Keratinocyte (primary cell): ENCODE results near the gene CARMIL3. TPM values are rescaled to one million over a fixed set of nuclear protein-coding genes. Genes with fewer than 3 reads are reported as not detected.

Experiments
- DNase-seq: peaks from one replicate; pipeline ENCODE4 v3.0.0-alpha.2; 2011; ENCODE audit warnings: low read depth, missing footprints, low spot score
- FAIRE-seq: peaks from 2 replicates; lab custom pipeline; 2011; peaks lifted over from hg19 to GRCh38; lab: Jason Lieb, UNC
- H2AFZ ChIP-seq: 2 replicates; pipeline ENCODE4 v1.6.0; 2012; ENCODE audit warnings: low read length, control low read depth, inconsistent platforms; ENCODE audit not compliant: control insufficient read depth
- H3K27ac ChIP-seq: 2 replicates; pipeline ENCODE4 v1.5.1; 2011; ENCODE audit warnings: low read length; ENCODE audit not compliant: control insufficient read depth, insufficient read depth
- H3K27me3 ChIP-seq: 3 replicates; pipeline ENCODE4 v1.6.0; 2011; ENCODE audit warnings: low read length; ENCODE audit not compliant: control insufficient read depth, insufficient read depth; ENCODE audit errors: extremely low read depth
- H3K36me3 ChIP-seq, 2 experiments: 2 replicates in 1 of 2; 3 replicates in 1 of 2; pipeline ENCODE4 v1.5.1; 2011; ENCODE audit warnings: low read length in 2 of 2, mild to moderate bottlenecking in 1 of 2; ENCODE audit not compliant: control insufficient read depth in 2 of 2, insufficient read depth in 2 of 2; ENCODE audit errors: extremely low read depth in 1 of 2
- H3K4me1 ChIP-seq: 3 replicates; pipeline ENCODE4 v1.5.1; 2011; ENCODE audit warnings: low read length; ENCODE audit not compliant: control insufficient read depth, insufficient read depth; ENCODE audit errors: extremely low read depth
- H3K4me2 ChIP-seq: 3 replicates; pipeline ENCODE4 v1.6.0; 2011; ENCODE audit warnings: low read depth, low read length; ENCODE audit not compliant: control insufficient read depth, insufficient read depth; ENCODE audit errors: extremely low read depth
- H3K4me3 ChIP-seq, 3 experiments: fragments of 200-600 bp in 1 of 3; sonication (generic) in 1 of 3; 2 replicates in 2 of 3; 3 replicates in 1 of 3; pipeline ENCODE4 v1.5.1; 2011 to 2016; ENCODE audit warnings: low read length in 3 of 3, mild to moderate bottlenecking in 3 of 3, control low read depth in 2 of 3, inconsistent platforms in 1 of 3, low read depth in 1 of 3, mixed read lengths in 1 of 3, mixed run types in 1 of 3, moderate library complexity in 1 of 3; ENCODE audit not compliant: control insufficient read depth in 2 of 3, insufficient read depth in 2 of 3; ENCODE audit errors: extremely low read depth in 1 of 3
- H3K79me2 ChIP-seq: 2 replicates; pipeline ENCODE4 v1.6.0; 2012; ENCODE audit warnings: low read length; ENCODE audit not compliant: control insufficient read depth, insufficient read depth
- H3K9ac ChIP-seq: 3 replicates; pipeline ENCODE4 v1.6.0; 2011; ENCODE audit warnings: low read length; ENCODE audit not compliant: control insufficient read depth, insufficient read depth; ENCODE audit errors: extremely low read depth
- H3K9me1 ChIP-seq: 3 replicates; pipeline ENCODE4 v1.6.0; 2011; ENCODE audit warnings: low read length; ENCODE audit not compliant: control insufficient read depth, insufficient read depth; ENCODE audit errors: extremely low read depth
- H3K9me3 ChIP-seq: 2 replicates; pipeline ENCODE4 v1.5.1; 2012; ENCODE audit warnings: low read depth, low read length; ENCODE audit not compliant: control insufficient read depth
- H4K20me1 ChIP-seq: 3 replicates; pipeline ENCODE4 v1.6.0; 2011; ENCODE audit warnings: low read length; ENCODE audit not compliant: control insufficient read depth, insufficient read depth; ENCODE audit errors: extremely low read depth
- CTCF ChIP-seq, 3 experiments: IDR thresholded peaks in 1 of 3; conservative IDR thresholded peaks in 1 of 3; optimal IDR thresholded peaks in 1 of 3; 2 replicates in 2 of 3; 3 replicates in 1 of 3; pipeline versions ENCODE3 to v1.5.1; 2011; ENCODE audit warnings: low read length in 3 of 3, mild to moderate bottlenecking in 3 of 3, moderate library complexity in 2 of 3, control low read depth in 1 of 3, inconsistent platforms in 1 of 3; ENCODE audit not compliant: insufficient read depth in 2 of 3; ENCODE audit errors: extremely low read depth in 1 of 3
- EZH2 ChIP-seq: IDR thresholded peaks from one replicate; pipeline ENCODE4 v1.6.1; 2012; ENCODE audit warnings: inconsistent platforms, mild to moderate bottlenecking, low read length, moderate library complexity
- dilution Hi-C: fragments of 300-500 bp; cut with MboI; formaldehyde crosslinking; loops from one replicate; pipeline ENCODE4 v1.7.0; 2020; ENCODE audit warnings: low sequenced_read_pairs; ENCODE audit not compliant: extremely low pct_ligation_motif_present
- polyA plus RNA-seq, 5 experiments: library from polyadenylated mRNA; depleted of rRNA in 3 of 5; stranded (reverse) in 3 of 5; stranded (forward) in 1 of 5; unstranded in 1 of 5; fragments of >200 nt; gene quantifications; 1 replicate in 1 of 5; 2 replicates in 3 of 5; 3 replicates in 1 of 5; pipeline versions ENCODE4 v1.2.1 to v1.2.3, GENCODE V29; 2011 to 2012; ENCODE audit warnings: missing spikeins in 2 of 5, low read depth in 1 of 5, low replicate concordance in 1 of 5

The CARMIL3 gene
- polyA plus RNA-seq, 1 donor (not counting 4 experiments of a cell fraction or from before 2014, with no cell fraction given): 0.12 TPM

DNA sequence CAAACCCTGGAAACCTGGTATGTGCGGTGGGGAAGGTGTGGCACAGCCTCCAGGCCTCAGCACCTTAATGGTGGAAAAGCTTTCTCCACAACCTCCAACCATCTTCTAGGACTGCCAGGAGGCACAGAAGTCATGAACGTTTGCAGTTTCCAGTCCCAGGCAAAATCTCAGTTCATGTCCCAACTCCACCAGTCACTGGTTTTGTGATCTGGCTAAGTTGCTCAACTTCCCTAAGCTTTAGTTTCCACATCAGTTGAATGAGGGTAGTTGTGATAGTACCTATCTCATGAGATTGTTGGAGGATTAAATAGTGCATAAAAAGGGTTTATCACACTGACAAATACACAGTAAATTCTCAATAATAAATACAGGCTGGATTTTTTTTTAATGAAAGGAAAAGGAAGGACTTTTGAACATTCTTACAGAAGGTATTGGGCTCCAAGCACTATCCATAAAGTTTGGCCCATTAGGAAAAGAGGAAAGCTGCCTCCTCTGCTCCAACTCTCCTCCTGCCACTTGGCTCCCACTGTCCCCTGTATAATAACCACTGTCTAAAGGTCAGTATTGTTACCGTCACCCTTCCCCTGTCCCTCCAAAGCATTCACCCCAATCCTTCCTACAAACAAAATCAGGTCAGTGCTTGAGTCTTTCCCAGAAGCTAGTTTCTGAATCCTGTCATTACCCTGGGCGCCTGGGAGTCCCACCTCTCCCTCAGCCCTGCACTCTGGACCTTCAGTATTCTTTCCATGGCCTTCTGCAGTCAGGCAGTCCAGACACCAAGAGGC, 48.6 kb downstream of the CARMIL3 start:
- DNase-seq (no peak), FAIRE-seq (no peak)
- dilution Hi-C loops: no loop called here
- H3K36me3 ChIP-seq: peaks cover 7 to 24% of the 10 kb centered on the region in 2 experiments
- H3K4me3 ChIP-seq: no peak overlapping the region
- H4K20me1 ChIP-seq: no peaks in the 10 kb centered on the region
- H2AFZ ChIP-seq: no peak overlapping the region
- no peak overlapping the region for H3K9ac ChIP-seq
- peaks cover under 1% of the 10 kb centered on the region for H3K79me2 ChIP-seq
- H3K9me3 ChIP-seq: no peaks in the 10 kb centered on the region
- H3K27ac ChIP-seq: no peak overlapping the region
- H3K27me3 ChIP-seq: no peaks in the 10 kb centered on the region
- H3K9me1 ChIP-seq: no peaks in the 10 kb centered on the region
- no peak overlapping the region for H3K4me2 ChIP-seq
- peaks cover 4% of the 10 kb centered on the region for H3K4me1 ChIP-seq
- TF ChIP-seq CTCF (optimal IDR thresholded peaks at IDR 0.05 in 1 of 3, IDR thresholded peaks at IDR 0.05 in 1 of 3, conservative IDR thresholded peaks at IDR 0.05 in 1 of 3; ENCODE audit: extremely low read depth in 1 of 3, insufficient read depth in 2 of 3, low read length in 3 of 3): no peak
- TF ChIP-seq EZH2: no peak

- Histone ChIP-seq H3K27me3 (no peaks in the 10 kb centered on the region), H3K4me2 (no peak overlapping the region), H3K79me2 (no peaks in the 10 kb centered on the region), H3K9me3 (no peaks in the 10 kb centered on the region), H3K9me1 (no peaks in the 10 kb centered on the region), H2AFZ (no peak overlapping the region), H3K9ac (no peak overlapping the region), H3K4me1 (no peaks in the 10 kb centered on the region), H4K20me1 (no peaks in the 10 kb centered on the region), H3K27ac (no peak overlapping the region), H3K36me3 (peaks cover 7 to 24% of the 10 kb centered on the region in 2 experiments), H3K4me3 (no peak overlapping the region)
- TF ChIP-seq CTCF (optimal IDR thresholded peaks at IDR 0.05 in 1 of 3, IDR thresholded peaks at IDR 0.05 in 1 of 3, conservative IDR thresholded peaks at IDR 0.05 in 1 of 3; ENCODE audit: extremely low read depth in 1 of 3, insufficient read depth in 2 of 3, low read length in 3 of 3) (no peak), EZH2 (no peak)
- dilution Hi-C loops: no loop called here
- FAIRE-seq: no peak
- no peak for DNase-seq
These were observed 49.2 kb downstream of the CARMIL3 start for GRCh38 chr14:24100982-24101494.
